HG02571 (cell line): ENCODE data around the gene CCDC141.

Source experiments
- ATAC-seq: cut with Tn5 transposase; IDR thresholded peaks from one replicate; pipeline ENCODE4 v1.9.1; 2021; ENCODE audit warnings: mild to moderate bottlenecking, moderate library complexity; ENCODE audit not compliant: unreplicated experiment

CCDC141 gene

DNA sequence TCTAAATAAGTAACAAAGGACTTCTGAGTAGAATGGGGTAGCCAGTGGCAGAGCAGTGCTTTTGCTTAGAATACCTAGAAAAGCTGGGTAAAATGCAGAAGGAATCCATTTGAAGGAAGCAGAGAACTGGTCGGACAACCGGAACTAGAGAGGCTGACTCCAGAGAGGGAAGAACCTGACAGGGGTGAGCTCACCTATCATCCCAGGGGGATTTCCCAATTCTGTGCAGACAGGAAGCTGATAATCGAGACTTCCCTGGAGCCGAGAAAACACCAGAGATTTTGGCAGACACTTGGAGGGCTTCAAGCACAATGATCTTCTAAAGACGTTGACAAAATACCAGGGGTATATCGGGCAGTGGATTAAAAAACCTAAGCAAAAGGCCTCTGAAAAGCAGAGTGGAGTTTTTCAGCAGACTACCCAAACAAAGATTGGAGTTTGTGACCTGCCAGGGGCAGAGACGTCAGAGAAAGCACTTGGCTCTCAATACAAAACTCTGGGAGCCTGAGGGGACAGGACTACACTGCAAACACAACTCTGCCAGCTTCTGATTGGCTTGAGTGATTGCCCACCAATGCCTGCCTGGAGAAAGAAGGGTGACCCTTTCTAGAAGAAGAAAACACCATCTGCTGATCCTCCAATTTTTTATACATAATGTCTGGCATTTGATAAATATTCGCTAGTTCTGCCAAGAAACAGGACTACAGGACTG, 175.3 kb downstream of the CCDC141 start:
- ATAC-seq: no peak

DNA sequence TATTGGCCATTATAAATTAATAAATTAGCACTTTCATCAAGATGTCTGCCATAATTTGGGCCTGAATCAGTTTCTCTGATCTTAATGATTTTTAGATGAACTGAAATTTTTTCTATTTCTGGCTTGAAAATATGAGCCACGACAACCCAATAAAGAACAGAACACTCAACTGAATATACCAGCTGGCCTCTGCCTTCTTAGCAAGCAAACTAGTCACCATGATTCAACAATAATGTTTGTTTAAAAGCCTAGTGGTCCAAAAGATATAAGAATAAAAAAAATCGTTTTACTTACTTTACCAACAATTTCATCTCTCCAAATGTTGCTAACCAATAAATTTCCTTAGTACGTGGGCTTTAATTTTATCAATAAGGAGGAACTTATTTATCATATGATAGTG, 176.0 kb downstream of the CCDC141 start:
- ATAC-seq: no peak

GRCh38 chr2:178871536-178871935, 178.4 kb downstream of the CCDC141 start:
- no peak for ATAC-seq

DNA sequence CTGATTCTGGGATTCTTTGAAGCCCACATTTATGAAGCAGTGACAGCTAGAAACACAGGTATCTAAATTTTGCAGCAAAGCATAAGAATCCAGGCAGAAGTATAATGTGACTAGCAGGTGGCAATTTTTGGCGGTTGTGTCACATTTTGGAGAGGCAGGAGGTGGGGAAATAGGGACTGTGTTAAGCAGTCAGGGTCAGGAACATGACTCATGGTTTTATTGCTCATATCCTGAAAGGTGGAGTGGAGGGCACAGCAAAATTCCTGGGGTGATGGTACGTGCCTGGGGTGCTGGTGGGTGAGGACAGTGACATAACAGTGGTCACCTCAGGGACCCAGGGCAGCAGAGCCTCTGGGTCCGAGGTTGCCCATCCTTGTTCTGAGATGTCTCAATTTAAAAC, 179.2 kb downstream of the CCDC141 start:
- ATAC-seq: no peak

GRCh38 chr2:178865999-178866398, 183.9 kb downstream of the CCDC141 start:
- ATAC-seq: no peak

DNA sequence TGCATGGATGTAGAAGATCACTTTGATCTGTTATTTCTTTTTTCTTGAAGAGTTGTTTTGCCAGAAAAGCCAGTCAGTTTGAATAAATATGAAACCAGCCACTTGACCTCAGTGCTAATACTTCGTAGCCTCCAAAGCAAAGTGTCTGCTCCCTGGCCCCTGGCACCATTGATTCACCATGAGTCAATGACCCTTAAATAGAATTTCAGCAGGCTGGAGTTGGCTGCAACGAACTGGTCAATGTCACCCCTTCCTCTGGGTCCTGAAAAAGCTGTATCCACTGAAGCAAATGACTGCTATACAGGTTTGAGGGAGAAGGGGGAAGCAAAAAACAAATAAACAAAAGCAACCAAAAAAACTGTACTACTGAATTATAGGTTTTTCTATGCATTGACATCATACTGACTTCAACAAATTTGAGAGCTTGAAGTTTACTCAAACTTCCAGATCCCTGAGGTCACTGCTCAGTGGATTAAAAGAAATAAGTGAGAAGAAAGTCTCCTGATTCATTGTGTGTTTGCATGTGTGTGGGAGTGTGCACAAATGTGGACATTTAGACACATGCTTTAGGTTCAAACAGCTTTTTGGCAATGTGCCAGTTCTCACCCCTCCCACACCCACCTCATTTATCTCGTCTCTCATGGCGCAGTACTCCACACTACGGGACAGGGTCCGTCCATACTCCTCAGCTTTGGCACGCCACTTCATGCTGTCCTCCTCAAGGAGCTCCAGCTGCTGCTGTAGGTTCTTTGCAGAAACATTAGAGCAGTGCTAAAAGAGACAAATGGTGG, 184.6 kb downstream of the CCDC141 start:
- ATAC-seq: no peak

DNA sequence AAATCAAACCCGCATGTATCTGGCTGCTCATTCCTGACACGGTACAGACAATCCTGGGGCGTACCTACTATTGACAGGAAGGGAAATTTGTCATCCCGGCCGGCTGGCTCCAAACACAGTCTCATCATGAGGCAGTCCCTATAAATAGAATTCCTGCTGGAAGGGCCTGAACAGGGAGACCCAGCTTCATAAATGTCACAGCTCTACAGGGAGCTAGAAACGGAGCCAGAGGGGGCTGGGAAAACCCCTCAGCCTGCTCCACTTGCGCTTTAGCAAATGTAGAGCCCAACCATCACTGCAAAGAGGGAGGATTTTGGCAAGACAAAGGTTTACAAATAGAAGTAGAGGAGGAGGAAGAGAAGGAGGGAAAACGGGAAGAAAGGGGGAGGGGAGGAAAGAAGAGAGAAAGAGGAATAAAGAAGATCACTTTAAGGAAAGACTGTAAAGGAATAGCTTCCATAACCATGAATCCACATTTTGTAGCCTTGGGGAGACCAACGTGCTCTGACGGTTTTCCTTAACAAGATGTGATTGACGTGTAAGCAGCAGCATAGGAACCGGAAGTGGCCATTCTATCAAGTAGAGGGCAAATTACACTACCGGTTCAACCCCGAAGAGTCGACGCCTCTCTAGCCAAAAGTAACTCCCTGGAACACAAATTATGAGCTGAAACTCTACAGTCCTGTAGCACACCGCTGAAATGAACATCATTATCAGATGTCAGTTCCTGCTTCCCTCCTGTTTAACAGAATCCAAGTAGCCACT, 185.9 kb downstream of the CCDC141 start:
- ATAC-seq: no peak

DNA sequence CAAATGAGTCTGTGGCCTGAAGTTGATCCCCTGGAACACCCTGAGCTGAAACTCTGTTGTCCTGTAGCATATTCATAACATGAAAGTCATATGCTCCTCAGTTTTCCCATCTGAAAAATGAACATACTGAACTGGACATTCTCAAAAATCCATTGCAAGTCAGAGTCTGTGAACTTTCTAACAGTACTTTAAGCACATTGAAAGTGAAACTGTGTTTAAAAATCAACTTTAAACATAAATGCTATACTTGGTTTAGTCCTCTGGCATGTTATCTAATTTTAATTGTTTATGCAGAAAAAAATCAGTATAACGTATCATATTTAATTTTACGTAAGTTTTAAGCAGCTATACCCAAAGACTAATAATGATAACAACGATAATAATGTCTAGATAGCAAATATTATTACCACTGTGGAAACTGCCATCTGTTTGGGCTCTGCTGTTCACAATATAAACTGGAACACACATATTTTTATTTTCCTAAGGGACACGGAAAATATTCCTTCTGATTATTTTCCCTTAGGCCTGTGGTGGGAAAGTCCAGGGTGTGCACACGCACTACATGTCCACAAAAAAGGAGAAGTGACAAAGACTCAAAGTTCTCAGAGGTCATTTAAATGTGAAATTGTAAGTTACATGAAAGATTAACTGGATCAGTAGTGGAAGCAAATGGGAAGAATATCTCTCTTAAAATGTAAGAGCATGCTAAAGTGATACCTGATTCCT, 186.6 kb downstream of the CCDC141 start:
- no peak for ATAC-seq

GRCh38 chr2:178860551-178860950, 189.4 kb downstream of the CCDC141 start:
- ATAC-seq: no peak

DNA sequence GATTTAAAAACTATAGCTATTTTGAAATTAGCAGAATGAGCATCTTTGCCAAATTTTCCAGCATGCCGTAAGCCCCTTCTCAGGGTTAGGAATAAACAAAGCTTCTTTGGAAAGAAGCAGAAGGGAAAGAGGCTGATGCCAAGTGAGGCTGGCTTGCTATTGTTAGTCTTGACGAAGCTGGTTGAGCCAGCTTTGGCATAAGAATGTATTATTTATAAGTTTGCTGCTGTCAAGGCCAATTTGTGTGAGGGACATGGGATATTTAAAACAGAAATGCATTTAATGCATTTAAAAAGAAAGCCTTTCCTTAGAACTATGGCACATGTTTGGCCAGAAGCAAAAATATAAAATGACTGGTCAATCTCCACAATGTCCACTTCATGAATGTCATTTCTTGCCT, 190.2 kb downstream of the CCDC141 start:
- no peak for ATAC-seq

GRCh38 chr2:178858896-178859625, 190.9 kb downstream of the CCDC141 start:
- ATAC-seq: no peak

DNA sequence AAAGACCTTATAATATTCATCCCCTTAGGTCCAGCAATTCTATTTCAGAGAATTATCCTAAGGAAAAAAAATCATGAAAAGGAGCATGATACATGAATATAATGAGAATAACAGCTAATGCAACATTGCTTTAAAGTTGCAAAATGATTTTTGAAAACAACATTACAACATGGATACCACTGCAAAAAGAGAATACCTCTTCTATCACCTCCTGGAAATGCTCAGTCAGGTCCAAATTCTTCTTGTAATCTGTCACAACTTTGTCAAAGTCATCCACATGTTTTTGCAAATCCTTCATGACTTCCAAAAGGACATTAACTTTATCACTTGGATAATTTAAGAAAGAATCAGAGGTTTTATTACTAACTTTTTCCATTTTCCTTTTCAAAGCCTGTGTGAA, 194.8 kb downstream of the CCDC141 start:
- ATAC-seq: no peak

DNA sequence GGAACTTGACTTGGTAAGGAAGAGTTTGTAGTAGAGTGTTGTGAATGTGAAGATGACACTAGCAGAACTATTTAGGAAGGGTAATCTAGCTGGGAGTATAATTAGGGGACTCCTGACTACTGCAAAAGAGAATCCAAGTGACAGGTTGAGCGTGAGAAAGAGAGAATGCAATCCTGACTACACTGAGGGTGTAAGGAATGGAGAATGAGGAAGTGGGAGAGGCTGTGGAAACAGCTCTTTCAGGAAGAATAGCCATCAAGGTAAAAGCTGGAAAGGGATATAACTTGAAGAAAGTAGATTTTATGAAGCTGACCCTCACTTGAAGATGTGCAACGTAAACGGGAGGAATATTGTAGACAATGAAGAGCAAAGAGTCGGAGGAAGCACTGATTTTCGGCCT, 201.6 kb downstream of the CCDC141 start:
- no peak for ATAC-seq

DNA sequence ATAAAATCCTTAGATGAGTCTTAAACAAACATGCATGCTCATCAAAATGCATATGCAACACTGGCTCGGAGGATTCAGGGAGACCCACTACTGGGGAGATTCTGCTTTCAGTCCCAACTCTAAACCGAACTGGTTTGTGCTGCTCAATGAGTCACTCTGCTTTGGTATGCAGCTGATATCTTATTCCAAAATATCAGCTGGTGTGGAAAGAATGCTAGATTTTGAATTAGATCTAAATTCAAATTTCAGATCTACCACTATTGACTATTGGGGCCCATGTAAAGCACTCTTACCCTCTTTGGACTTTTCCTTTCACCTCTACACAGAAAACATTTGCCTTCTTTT, 203.5 kb downstream of the CCDC141 start:
- ATAC-seq: no peak

- ATAC-seq: no peak
Measured at GRCh38 chr2:178845566-178846457, 204.1 kb downstream of the CCDC141 start.

- ATAC-seq: no peak
Measured at GRCh38 chr2:178844701-178845100, 205.2 kb downstream of the CCDC141 start.

- no peak for ATAC-seq
Measured at GRCh38 chr2:178844269-178844668, 205.7 kb downstream of the CCDC141 start.

DNA sequence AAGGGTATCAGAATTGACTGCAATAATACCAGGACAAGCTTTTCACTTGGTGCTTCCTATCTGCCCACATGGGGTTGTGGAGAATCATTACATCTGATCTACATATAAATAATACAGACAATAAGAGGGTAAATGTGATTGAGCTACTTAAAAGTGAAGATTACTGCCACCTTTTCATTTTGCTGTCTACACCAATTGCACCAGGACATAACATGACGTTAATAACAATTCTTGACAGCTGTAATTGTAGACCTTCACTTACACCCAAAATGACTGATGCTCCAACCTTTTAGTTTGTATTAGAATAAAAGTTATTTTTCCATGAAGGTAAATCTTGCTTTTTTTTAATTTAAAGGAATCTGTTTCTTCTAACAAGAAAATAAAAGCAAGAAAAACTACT, 206.2 kb downstream of the CCDC141 start:
- ATAC-seq: no peak

- no peak for ATAC-seq
Measured at GRCh38 chr2:178836807-178837206, 213.1 kb downstream of the CCDC141 start.

DNA sequence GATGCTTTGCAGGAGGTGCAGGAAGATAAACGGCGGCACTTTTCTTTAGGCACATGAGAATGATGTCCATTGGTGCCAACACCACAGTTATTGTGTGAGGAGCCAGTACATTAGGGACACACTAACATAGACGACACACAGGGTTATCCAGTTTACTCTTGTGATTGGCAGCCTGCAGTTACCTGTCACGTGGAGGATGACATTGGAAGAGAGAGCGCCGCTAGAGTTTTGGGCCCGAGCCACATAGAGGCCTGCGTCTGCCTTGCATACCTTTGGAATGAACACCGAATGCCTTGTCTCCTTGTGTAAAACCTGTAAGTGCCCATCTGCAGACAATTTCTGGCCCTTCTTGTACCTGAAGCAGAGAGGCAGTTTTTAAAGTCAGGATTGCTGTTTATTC, 215.9 kb downstream of the CCDC141 start:
- no peak for ATAC-seq
